PC-3 (cell line): ENCODE results near the gene MAGI2. TPM values are rescaled to one million over a fixed set of nuclear protein-coding genes. Genes with fewer than 3 reads are reported as not detected.

Experiments used
- ATAC-seq: fragments of 200-7000 bp; cut with Tn5 transposase; 2 replicates; pipeline ENCODE4 v1.9.1; 2020; ENCODE audit warnings: mild to moderate bottlenecking, moderate library complexity
- BruUV-seq: library from RNA; stranded (reverse); fragments of 400-500 nt; replicated peaks from 2 replicates; lab custom pipeline; 2021; lab: Mats Ljungman, UMichigan
- CTCF ChIA-PET: fragments of 300-600 bp; sonication (Branson Sonifier 250); formaldehyde crosslinking; loops from one replicate; lab custom pipeline; 2022; ENCODE audit warnings: antibody characterized with exemption; lab: Charles Lee
- POLR2A ChIA-PET: fragments of 300-600 bp; sonication (Branson Sonifier 250); formaldehyde crosslinking; loops from one replicate; lab custom pipeline; 2022; ENCODE audit warnings: antibody characterized with exemption; ENCODE audit not compliant: unreplicated experiment; lab: Charles Lee
- DNase-seq: peaks from one replicate; pipeline ENCODE4 v3.0.0-alpha.2; 2015
- H2AFZ ChIP-seq: fragments of 300-600 bp; sonication (generic); 2 replicates; pipeline ENCODE4 v1.6.0; 2016; ENCODE audit warnings: antibody characterized with exemption, low read length
- H3F3A ChIP-seq: fragments of 300-600 bp; sonication (generic); one replicate; pipeline ENCODE4 v1.6.0; 2017; ENCODE audit warnings: antibody characterized with exemption, low read length, control low read depth, mild to moderate bottlenecking; ENCODE audit not compliant: unreplicated experiment
- H3K27ac ChIP-seq: fragments of 300-600 bp; sonication (generic); 2 replicates; pipeline ENCODE4 v1.5.1; 2016; ENCODE audit warnings: mild to moderate bottlenecking, low read length
- H3K27me3 ChIP-seq: fragments of 300-600 bp; sonication (generic); 2 replicates; pipeline ENCODE4 v1.6.1; 2016; ENCODE audit warnings: low read length, mixed read lengths
- H3K36me3 ChIP-seq: fragments of 300-600 bp; sonication (generic); 2 replicates; pipeline ENCODE4 v1.6.1; 2016; ENCODE audit warnings: low read depth, mixed run types, low read length, mixed read lengths
- H3K4me1 ChIP-seq: fragments of 300-600 bp; sonication (generic); 2 replicates; pipeline ENCODE4 v1.5.1; 2016; ENCODE audit warnings: low read length; ENCODE audit not compliant: insufficient read depth
- H3K4me2 ChIP-seq: fragments of 300-600 bp; sonication (generic); 2 replicates; pipeline ENCODE4 v1.6.0; 2016; ENCODE audit warnings: low read length
- H3K4me3 ChIP-seq: fragments of 300-600 bp; sonication (generic); 2 replicates; pipeline ENCODE4 v1.5.1; 2016; ENCODE audit warnings: mild to moderate bottlenecking, low read length, mixed read lengths
- H3K79me2 ChIP-seq: fragments of 300-600 bp; sonication (generic); 2 replicates; pipeline ENCODE4 v1.6.1; 2017; ENCODE audit warnings: low read length, mixed read lengths
- H3K9ac ChIP-seq: fragments of 300-600 bp; sonication (generic); 2 replicates; pipeline ENCODE4 v1.6.0; 2016; ENCODE audit warnings: mild to moderate bottlenecking, low read length
- H3K9me2 ChIP-seq: fragments of 300-600 bp; sonication (generic); replicated peaks from 2 replicates; pipeline ENCODE4 v1.6.1; 2016; ENCODE audit warnings: mixed run types, low read length, mixed read lengths
- H3K9me3 ChIP-seq: fragments of 300-600 bp; sonication (generic); 2 replicates; pipeline ENCODE4 v1.6.1; 2016; ENCODE audit warnings: low read length, mixed read lengths
- H4K20me1 ChIP-seq: fragments of 300-600 bp; sonication (generic); 2 replicates; pipeline ENCODE4 v1.6.1; 2016; ENCODE audit warnings: low read length, mixed read lengths
- CTCF ChIP-seq: fragments of 300-600 bp; sonication (generic); conservative IDR thresholded peaks from 2 replicates; pipeline ENCODE4 v1.5.1; 2017; ENCODE audit warnings: antibody characterized with exemption, low read depth, mild to moderate bottlenecking, low read length
- EZH2 ChIP-seq: fragments of 300-600 bp; sonication (generic); IDR thresholded peaks from one replicate; pipeline ENCODE4 v1.6.1; 2017; ENCODE audit warnings: antibody characterized with exemption, mild to moderate bottlenecking, low read length; ENCODE audit not compliant: unreplicated experiment
- EZH2phosphoT487 ChIP-seq: fragments of 300-600 bp; sonication (generic); IDR thresholded peaks from 2 replicates; pipeline ENCODE4 v1.6.1; 2018; ENCODE audit warnings: mild to moderate bottlenecking, antibody characterized with exemption, low read length, borderline replicate concordance
- intact Hi-C: fragments of 100-400 bp; cut with micrococcal nuclease; formaldehyde crosslinking; loops from 2 replicates; pipeline ENCODE4 v1.9.0; 2023
- total RNA-seq: library from RNA; depleted of rRNA; stranded (reverse); fragments of >200 nt; gene quantifications from 2 replicates; pipeline ENCODE4 v1.2.3, GENCODE V29; 2014

MAGI2 gene
- total RNA-seq, 1 experiment from 2014 or later = not detected

DNA sequence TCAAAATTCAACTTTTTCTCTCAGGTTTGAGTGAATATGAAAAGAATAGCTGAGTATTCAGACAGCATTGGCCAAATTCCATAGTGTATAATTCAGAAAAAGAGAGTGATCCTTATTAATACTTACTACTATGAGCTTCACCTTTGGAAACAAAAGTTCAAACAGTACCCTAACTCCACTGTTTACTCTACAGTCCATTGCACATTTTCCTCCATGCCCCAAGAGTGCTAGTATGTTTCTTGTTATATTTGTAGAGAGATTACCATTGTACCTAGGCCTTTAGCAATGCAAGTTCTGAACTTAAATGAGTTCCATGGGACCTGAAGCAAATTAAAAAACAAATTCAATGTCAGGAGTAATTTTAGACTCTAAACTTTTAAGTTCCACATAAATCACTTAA, 48.1 kb downstream of the MAGI2 start:
- no peak for ATAC-seq
- CTCF ChIA-PET = no interaction called here

DNA sequence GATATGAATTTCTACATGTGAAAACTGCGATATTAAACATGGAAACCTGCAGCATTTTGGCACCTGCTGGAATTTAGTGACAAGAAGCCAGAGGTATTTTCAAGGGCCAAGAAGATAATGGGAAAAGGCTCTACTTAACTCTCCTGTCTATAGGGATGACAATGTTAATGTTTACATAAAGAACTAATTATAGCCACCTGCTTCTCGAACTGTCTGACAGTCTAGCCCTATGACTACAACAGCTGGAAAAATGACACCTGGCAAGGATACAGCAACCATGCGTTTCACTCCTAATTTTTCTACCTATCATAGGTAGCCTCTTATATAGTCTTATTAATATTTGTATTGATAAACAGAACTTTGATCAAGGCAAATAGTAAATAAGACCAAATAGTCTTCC, 49.6 kb downstream of the MAGI2 start:
- H3K27ac ChIP-seq = no peak overlapping the region
- H3F3A ChIP-seq = no peaks in the 10 kb centered on the region
- DNase-seq (no peak), ATAC-seq (no peak)
- H3K27me3 ChIP-seq = no peaks in the 10 kb centered on the region
- H3K9me2 ChIP-seq = no peaks in the 10 kb centered on the region
- H2AFZ ChIP-seq = no peak overlapping the region
- ChIA-PET POLR2A (no interaction called here), CTCF (no interaction called here)
- intact Hi-C loops = no loop called here
- H3K9ac ChIP-seq = no peak overlapping the region
- no peak overlapping the region for H3K4me2 ChIP-seq
- TF ChIP-seq CTCF (no peak), EZH2 (no peak), EZH2phosphoT487 (no peak)
- no peaks in the 10 kb centered on the region for H4K20me1 ChIP-seq
- BruUV-seq = no TSS peak
- H3K36me3 ChIP-seq = no peaks in the 10 kb centered on the region
- no peaks in the 10 kb centered on the region for H3K9me3 ChIP-seq
- H3K4me3 ChIP-seq = no peak overlapping the region
- H3K79me2 ChIP-seq = no peaks in the 10 kb centered on the region
- H3K4me1 ChIP-seq = peaks cover 15% of the 10 kb centered on the region

More for the DNA sequence above, 48.1 kb downstream of the MAGI2 start:
- no peaks in the 10 kb centered on the region for H4K20me1 ChIP-seq
- DNase-seq = no peak
- H3K4me1 ChIP-seq = peaks cover 20% of the 10 kb centered on the region
- H3K36me3 ChIP-seq = no peaks in the 10 kb centered on the region
- H3K9me2 ChIP-seq = no peaks in the 10 kb centered on the region
- H3K27ac ChIP-seq = no peak overlapping the region
- H3K9ac ChIP-seq = no peak overlapping the region
- intact Hi-C loops = no loop called here
- POLR2A ChIA-PET = no interaction called here
- no peak overlapping the region for H3K4me2 ChIP-seq
- no peak overlapping the region for H2AFZ ChIP-seq
- no peaks in the 10 kb centered on the region for H3F3A ChIP-seq
- no peaks in the 10 kb centered on the region for H3K27me3 ChIP-seq
- H3K9me3 ChIP-seq = no peaks in the 10 kb centered on the region
- no TSS peak for BruUV-seq
- TF ChIP-seq EZH2 = no peak
- TF ChIP-seq EZH2phosphoT487 = no peak
- TF ChIP-seq CTCF = no peak
- H3K4me3 ChIP-seq = no peak overlapping the region
- no peaks in the 10 kb centered on the region for H3K79me2 ChIP-seq

DNA sequence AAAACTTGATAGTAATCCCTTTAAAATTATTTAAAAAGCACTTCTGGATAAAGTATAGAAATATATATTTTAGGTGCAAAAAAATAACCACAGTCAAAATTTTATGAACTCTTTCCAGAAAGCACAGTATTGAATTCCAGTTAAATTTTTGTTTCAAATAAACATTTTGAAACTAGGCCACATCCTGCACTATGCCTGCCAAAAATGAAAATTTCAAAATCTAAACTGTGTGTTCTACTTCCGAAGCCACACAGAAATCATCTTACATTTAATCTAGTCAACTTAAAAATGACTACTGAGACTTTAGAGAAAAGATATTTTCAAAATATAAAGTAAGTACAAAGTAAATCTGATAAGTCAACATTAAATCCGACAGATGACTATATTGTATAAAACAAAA, 50.0 kb downstream of the MAGI2 start:
- H3K27ac ChIP-seq = no peak overlapping the region
- no peaks in the 10 kb centered on the region for H3K36me3 ChIP-seq
- H3K9me2 ChIP-seq = no peaks in the 10 kb centered on the region
- intact Hi-C loops = no loop called here
- no peak overlapping the region for H3K4me2 ChIP-seq
- H3K4me3 ChIP-seq = no peak overlapping the region
- H4K20me1 ChIP-seq = no peaks in the 10 kb centered on the region
- TF ChIP-seq EZH2phosphoT487 (no peak), EZH2 (no peak), CTCF (no peak)
- BruUV-seq = no TSS peak
- H3K27me3 ChIP-seq = no peaks in the 10 kb centered on the region
- no peak overlapping the region for H3K9ac ChIP-seq
- ATAC-seq (no peak), DNase-seq (no peak)
- H3K9me3 ChIP-seq = no peaks in the 10 kb centered on the region
- CTCF ChIA-PET = no interaction called here
- no peak overlapping the region for H2AFZ ChIP-seq
- peaks cover 15% of the 10 kb centered on the region for H3K4me1 ChIP-seq
- no peaks in the 10 kb centered on the region for H3F3A ChIP-seq
- H3K79me2 ChIP-seq = no peaks in the 10 kb centered on the region
- POLR2A ChIA-PET = no interaction called here
